Inflammatory macrophage treated with lipopolysaccharide for 4 hours (primary cell): Measurements from ENCODE around the gene JARID2.

ENCODE experiments used
- DNase-seq: peaks from one replicate; pipeline ENCODE4 v3.0.0-alpha.2; 2020

JARID2 gene

GRCh38 chr6:15476631-15477380 is 230.9 kb downstream of the JARID2 start:
- no peak for DNase-seq

DNA sequence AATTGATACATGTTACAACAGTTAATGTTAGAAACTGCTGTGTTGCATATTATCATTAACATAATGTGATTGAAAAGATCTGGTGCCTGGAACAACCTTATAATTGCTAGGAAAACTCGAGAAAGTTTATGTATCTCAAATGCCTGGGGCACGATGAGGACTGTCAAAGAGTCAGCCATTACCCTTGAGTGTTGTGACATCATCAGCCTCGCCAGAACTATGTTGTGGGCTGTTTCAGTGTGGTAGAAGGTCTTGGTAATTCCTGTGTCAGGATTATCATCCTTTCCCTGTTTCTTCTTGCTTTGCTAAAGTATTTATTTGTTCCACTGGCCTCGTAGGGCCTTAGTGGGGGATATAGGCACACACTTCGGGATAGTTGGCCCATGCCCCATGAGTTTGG is 231.9 kb downstream of the JARID2 start:
- no peak for DNase-seq

- no peak for DNase-seq
Observed at GRCh38 chr6:15479761-15480160, 233.9 kb downstream of the JARID2 start.

DNA sequence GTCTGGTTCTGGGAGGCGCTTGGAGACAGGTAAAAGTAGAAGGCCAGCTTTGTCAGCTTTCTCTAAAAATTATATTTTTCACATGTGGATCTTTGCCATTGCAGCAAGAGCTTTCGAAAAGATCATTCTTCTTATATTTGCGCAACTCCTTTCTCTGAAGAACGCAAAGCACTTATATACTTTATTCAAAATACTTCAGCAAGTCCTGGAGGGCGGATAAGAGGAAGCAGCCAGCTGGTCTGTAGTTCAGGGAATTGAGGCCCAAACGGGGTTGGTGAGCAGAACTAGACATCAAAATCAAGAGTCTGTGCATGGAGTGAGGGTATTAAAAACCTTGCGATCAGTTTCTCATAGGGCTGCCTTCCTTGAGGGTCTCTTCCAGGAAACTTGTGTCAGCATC is 234.7 kb downstream of the JARID2 start:
- peak; percentile 22 for DNase-seq

GRCh38 chr6:15481390-15482291 is 235.8 kb downstream of the JARID2 start:
- no peak for DNase-seq

DNA sequence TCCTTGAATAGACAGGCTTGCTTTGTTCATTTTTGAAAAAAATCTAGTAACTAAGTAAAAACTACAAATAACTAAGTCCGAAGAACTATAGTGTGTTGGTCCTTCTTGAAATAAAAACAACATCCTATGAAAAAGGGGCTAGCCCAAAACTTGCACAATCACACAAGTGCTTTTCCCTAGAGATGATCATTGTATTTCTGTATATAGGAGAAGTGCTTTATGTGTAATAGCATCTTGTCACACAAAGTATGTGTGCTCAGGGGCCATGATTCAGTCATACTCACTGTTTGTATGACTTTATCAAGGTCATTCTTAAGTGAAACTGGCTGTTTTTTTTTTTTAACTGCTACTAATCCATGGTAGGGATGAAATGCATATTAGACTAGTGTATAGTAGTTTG is 237.2 kb downstream of the JARID2 start:
- DNase-seq, result peak; percentile 80

GRCh38 chr6:15484140-15484539 is 238.3 kb downstream of the JARID2 start:
- DNase-seq, result no peak

DNA sequence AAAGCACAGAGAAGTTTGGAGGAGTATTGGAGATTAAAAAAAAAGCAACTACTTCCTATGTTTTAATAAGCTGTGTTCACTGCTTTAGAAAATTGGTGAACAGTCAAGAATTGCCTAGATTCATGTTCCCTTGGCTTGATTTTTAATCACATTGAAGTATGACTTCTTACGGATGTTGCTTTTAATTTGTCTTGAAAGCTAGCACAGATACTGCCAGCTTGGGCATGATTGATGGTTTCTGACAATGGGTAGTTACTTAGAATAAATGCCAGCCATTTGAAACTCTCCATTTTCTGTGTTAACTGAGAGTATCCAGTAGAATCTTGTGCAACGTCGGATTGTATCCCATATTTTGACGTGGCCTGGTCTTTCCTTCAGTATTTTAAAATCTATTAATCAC is 239.0 kb downstream of the JARID2 start:
- no peak for DNase-seq

DNA sequence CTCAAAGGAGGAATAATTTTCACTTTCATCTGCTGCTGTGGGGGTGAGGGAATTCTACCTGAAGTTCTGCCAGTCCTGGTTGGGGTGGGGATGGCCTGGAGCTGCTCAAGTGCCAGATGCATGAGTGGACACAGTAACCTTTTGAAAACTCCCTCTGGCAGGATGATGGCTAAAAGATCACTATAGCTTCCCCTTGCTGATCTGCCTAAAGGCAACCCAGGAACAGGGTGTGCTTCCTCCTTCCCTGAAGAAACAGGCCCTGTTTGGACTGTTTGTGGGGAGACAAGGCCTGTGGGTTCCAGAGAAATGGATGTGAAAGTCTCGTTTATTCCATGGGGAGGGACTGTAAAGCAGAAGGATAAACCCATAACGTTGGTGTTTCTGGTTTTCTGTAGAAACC is 240.1 kb downstream of the JARID2 start:
- peak; percentile 27 for DNase-seq

DNA sequence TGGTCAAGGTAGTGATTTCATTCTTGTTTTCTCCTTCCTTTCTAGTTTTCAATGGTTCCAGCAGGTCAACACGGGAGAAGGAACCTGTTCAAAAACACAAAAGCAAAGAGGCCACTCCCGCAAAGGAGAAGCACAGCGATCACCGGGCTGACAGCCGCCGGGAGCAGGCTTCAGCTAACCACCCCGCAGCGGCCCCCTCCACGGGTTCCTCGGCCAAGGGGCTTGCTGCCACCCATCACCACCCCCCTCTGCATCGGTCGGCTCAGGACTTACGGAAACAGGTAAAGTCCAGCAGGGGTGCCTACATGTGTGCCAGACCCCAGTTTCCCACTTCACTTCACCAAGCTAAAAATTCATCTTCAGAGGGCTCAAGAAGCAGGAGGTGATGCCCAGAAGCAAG is 241.4 kb downstream of the JARID2 start:
- no peak for DNase-seq

- DNase-seq, result peak; percentile 52
Observed at GRCh38 chr6:15489261-15489962, 243.5 kb downstream of the JARID2 start.

- DNase-seq, result no peak
Observed at GRCh38 chr6:15490242-15491100, 244.6 kb downstream of the JARID2 start.

DNA sequence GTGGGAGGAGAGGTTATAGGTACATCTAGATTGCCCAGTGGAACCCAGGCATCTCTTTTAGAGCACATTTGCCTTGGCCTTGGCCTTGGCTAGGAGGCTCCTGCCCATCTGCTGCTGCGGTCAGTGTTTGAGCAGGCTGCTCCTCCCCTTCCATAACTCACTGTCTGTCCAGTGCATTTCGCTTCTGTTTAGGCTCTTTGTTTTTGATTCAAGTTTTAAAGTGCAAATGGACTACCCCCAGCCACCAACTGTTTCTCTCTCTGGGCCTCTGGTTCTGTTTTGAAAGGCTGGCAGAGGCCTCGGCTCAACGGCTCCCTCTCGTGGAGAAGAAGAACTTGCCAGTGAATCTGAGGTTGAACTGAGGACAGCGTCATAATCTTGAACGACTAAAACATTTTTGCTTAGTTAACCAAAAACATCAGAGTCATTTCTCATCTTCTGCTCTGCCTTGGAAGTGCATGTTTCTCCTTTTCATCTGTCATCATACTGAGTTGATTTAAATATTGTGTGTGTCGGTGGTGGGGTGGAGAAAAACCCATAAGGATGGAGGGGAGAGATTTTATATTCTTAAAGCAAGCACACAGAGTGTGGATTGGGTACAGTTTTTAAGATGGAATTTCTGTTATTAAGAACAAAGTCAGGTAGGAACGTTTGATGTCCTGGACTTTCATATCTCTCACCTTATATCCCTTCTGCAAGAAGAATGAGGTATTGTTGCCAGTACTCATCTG is 245.6 kb downstream of the JARID2 start:
- peak; percentile 75 for DNase-seq

DNA sequence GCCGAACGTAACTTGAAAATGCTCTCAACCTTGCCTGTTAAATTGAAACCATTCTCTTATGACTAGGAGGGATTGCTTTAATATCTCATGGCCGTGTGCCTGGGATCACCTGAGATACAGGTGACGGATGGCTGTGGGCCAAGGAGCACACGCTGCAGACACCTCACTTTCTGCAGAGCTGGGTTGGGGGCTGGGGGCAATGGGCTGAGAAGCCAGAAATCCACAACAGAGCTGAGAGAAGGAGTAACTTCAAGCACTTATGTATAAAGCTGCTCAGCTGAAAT is 246.1 kb downstream of the JARID2 start:
- DNase-seq, result no peak

- no peak for DNase-seq
Observed at GRCh38 chr6:15493437-15494168, 247.7 kb downstream of the JARID2 start.

GRCh38 chr6:15495375-15495901 is 249.6 kb downstream of the JARID2 start:
- DNase-seq, result peak; percentile 56

DNA sequence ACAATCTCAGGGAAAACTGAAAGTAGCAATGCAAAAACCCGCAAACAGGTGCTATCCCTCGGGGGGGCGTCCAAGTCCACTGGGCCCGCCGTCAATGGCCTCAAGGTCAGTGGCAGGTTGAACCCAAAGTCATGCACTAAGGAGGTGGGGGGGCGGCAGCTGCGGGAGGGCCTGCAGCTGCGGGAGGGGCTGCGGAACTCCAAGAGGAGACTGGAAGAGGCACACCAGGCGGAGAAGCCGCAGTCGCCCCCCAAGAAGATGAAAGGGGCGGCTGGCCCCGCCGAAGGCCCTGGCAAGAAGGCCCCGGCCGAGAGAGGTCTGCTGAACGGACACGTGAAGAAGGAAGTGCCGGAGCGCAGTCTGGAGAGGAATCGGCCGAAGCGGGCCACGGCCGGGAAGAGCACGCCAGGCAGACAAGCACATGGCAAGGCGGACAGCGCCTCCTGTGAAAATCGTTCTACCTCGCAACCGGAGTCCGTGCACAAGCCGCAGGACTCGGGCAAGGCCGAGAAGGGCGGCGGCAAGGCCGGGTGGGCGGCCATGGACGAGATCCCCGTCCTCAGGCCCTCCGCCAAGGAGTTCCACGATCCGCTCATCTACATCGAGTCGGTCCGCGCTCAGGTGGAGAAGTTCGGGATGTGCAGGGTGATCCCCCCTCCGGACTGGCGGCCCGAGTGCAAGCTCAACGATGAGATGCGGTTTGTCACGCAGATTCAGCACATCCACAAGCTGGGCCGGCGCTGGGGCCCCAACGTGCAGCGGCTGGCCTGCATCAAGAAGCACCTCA is 250.7 kb downstream of the JARID2 start:
- no peak for DNase-seq

GRCh38 chr6:15498640-15499039 is 252.8 kb downstream of the JARID2 start:
- peak; percentile 57 for DNase-seq

DNA sequence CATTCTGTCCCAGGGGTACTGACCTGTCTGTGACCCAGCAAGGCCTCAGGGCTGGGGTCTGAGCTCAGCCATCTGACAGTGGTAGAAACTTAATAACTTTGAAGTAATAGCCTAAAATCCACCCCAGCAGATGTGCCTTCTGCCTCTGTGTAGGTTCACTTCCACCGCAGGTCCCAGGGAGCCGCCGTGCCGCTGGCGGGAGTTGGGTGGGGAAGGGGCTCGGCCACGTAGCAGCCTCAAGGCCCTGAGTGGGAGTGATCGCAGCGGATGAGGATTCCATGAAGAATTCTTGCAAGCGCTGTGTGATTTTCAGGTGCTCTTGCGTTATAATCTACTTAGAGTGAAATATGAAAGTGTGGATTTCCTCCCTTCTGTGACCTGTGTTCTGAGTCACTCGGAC is 253.3 kb downstream of the JARID2 start:
- no peak for DNase-seq

- DNase-seq, result no peak
Observed at GRCh38 chr6:15499591-15499990, 253.7 kb downstream of the JARID2 start.
